ENCODE measurements around the gene SORCS3.

DNA sequence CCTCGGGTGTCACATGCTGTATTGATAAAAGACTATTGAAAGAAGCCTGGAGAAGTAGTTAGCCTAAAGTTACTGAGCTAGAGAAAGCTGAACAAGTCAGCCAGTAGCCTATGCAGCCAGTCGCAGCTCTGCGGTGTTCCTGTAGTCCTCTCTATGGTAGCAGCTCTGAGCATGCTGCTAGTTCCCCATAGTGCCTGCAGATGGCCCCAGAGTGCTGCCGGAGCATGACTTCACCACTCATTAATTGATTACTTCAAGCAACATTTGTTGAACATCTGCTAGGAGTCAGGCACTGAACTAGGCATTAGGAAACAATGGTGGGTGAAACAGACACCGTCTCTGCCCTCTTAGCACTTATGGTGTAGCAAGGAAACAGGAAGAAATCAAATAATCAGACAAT is 422.7 kb downstream of the SORCS3 start:
- TF ChIP-seq POLR2AphosphoS5 (IDR thresholded peaks at IDR 0.05; ENCODE audit: borderline replicate concordance, low read depth, low read length) (no peak), EZH2 (IDR thresholded peaks at IDR 0.05) (no peak)
